Measurements from ENCODE around the gene LIME1. TPM values are rescaled to one million over a fixed set of nuclear protein-coding genes. Genes with fewer than 3 reads are reported as not detected.

The LIME1 gene
- total and polyA plus RNA-seq, 2 of the 8 experiments (the other 6 are each of a cell fraction or from before 2014, with no cell fraction given), result 4.5 to 5.9 TPM

- H4K91ac ChIP-seq (replicated peaks; ENCODE audit: insufficient read length, low read length), result no peak overlapping the region
- peaks cover 2 to 9% of the 10 kb centered on the region in 2 experiments for H4K20me1 ChIP-seq (replicated peaks in 1 of 2; ENCODE audit: control insufficient read depth in 1 of 2, insufficient read depth in 2 of 2, low read length in 2 of 2)
- H3K56ac ChIP-seq (replicated peaks; ENCODE audit: insufficient read length, low read depth, low read length), result no peak overlapping the region
- no peaks in the 10 kb centered on the region for H3K9me3 ChIP-seq (ENCODE audit: insufficient read depth in 2 of 2, low read depth in 1 of 2, low read length in 1 of 2)
- H3K4me1 ChIP-seq (replicated peaks in 1 of 4; ENCODE audit: control insufficient read depth in 3 of 4, insufficient read depth in 4 of 4, low read length in 3 of 4), result peaks cover 0 to 9% (median 6%) of the 10 kb centered on the region in 4 experiments; a peak in 5 of 7 replicates
- no peak overlapping the region for H3K14ac ChIP-seq (ENCODE audit: insufficient read length)
- ChIA-PET POLR2A (ENCODE audit: partially characterized antibody) (no interaction called here), CTCF (ENCODE audit: partially characterized antibody) (interaction anchor here (0.6 to 10.7 kb wide), 3 partner anchors 18 to 138 kb away, joined by 4 to 191 read pairs (median 6); no protein-coding TSS in a partner anchor)
- no peaks in the 10 kb centered on the region for H3K27me3 ChIP-seq (replicated peaks in 1 of 4; ENCODE audit: control insufficient read depth in 3 of 4, extremely low read depth in 1 of 4, insufficient read depth in 3 of 4, low read length in 3 of 4)
- H3K79me1 ChIP-seq (ENCODE audit: low read depth, low read length), result peaks cover 4% of the 10 kb centered on the region; the same call in 1 of the 2 replicates
- peak overlapping the region; percentile 51; the same call in 1 of the 2 replicates for H4K8ac ChIP-seq (ENCODE audit: extremely low read depth, insufficient read depth, low read length)
- FAIRE-seq, result no peak
- 95% methylated on average over 43 of the region's 52 CpGs; no CpG with 5 or more reads in 1 of the 2 experiments for WGBS, 2 experiments (ENCODE audit: extremely low coverage in 1 of 2, insufficient coverage in 1 of 2, insufficient read length in 1 of 2, insufficient replicate concordance in 2 of 2, low coverage in 1 of 2, low lambda C conversion rate in 2 of 2, missing lambda C conversion rate in 1 of 2)
- H3K4me3 ChIP-seq (ENCODE audit: extremely low read depth in 1 of 4, insufficient read depth in 2 of 4, low read depth in 3 of 4, low read length in 4 of 4), result no peak overlapping the region
- H3K79me2 ChIP-seq (ENCODE audit: control insufficient read depth in 1 of 2, insufficient read depth in 2 of 2, low read length in 2 of 2), result peaks cover 0 to 4% of the 10 kb centered on the region in 2 experiments; a peak in 1 of 4 replicates
- peaks cover 0 to 4% (median 0%) of the 10 kb centered on the region in 4 experiments; a peak in 2 of 8 replicates for H3K36me3 ChIP-seq (ENCODE audit: control insufficient read depth in 2 of 4, insufficient read depth in 4 of 4, low read length in 3 of 4)
- H3K4ac ChIP-seq (replicated peaks; ENCODE audit: insufficient read length, low read depth, low read length), result no peak overlapping the region
- no peak overlapping the region for H3K27ac ChIP-seq (ENCODE audit: low read depth, low read length)
- no peak overlapping the region for H2BK5ac ChIP-seq (ENCODE audit: low read depth, low read length)
- H3K23me2 ChIP-seq (ENCODE audit: low read depth, low read length), result peaks cover 7% of the 10 kb centered on the region; the same call in 1 of the 2 replicates
- no peak overlapping the region for H3K4me2 ChIP-seq (ENCODE audit: insufficient read depth in 1 of 2, low read depth in 2 of 2, low read length in 2 of 2)
- H4K5ac ChIP-seq (ENCODE audit: insufficient read length, low read depth, low read length), result no peak overlapping the region
- H3K9ac ChIP-seq (replicated peaks in 1 of 4; ENCODE audit: extremely low read depth in 1 of 4, low read depth in 3 of 4, low read length in 3 of 4), result no peak overlapping the region
- H2AFZ ChIP-seq (ENCODE audit: low read length), result no peak overlapping the region
- H2BK12ac ChIP-seq (ENCODE audit: low read depth, low read length), result no peak overlapping the region
- H2AK5ac ChIP-seq (ENCODE audit: low read depth, low read length), result no peak overlapping the region
- no peak overlapping the region for H2BK20ac ChIP-seq (ENCODE audit: low read length)
- no peak for DNase-seq (ENCODE audit: low read depth in 1 of 2, low spot score in 2 of 2)
- no peak overlapping the region for H3K23ac ChIP-seq (ENCODE audit: insufficient read length)
- no peak overlapping the region for H2BK120ac ChIP-seq (replicated peaks; ENCODE audit: low read depth, low read length)
- H3K18ac ChIP-seq (ENCODE audit: extremely low read depth, low read length), result no peak overlapping the region
- H2BK15ac ChIP-seq (ENCODE audit: low read length), result no peak overlapping the region
- TF ChIP-seq POLR2A (IDR thresholded peaks at IDR 0.05; ENCODE audit: control extremely low read depth in 1 of 2, low read depth in 2 of 2, low read length in 2 of 2) (no peak), EGR1 (IDR thresholded peaks at IDR 0.05; ENCODE audit: borderline replicate concordance, low read depth, low read length) (no peak), FOSL1 (IDR thresholded peaks at IDR 0.05; ENCODE audit: insufficient read depth, low read depth, low read length) (no peak), RXRA (IDR thresholded peaks at IDR 0.05; ENCODE audit: insufficient read depth, low read depth, low read length) (no peak), GTF2F1 (IDR thresholded peaks at IDR 0.05; ENCODE audit: borderline replicate concordance, low read depth, low read length) (no peak)
These were observed 34.7 kb downstream of the LIME1 start for GRCh38 chr20:63771046-63771707.
